HG03378 (cell line): ENCODE results near the gene CNTN4.

ENCODE experiments used
- ATAC-seq: cut with Tn5 transposase; IDR thresholded peaks from one replicate; pipeline ENCODE4 v1.9.1; 2021; ENCODE audit warnings: mild to moderate bottlenecking, moderate library complexity; ENCODE audit not compliant: unreplicated experiment

The CNTN4 gene

GRCh38 chr3:2847062-2847841 lies 748.6 kb downstream of the CNTN4 start:
- no peak for ATAC-seq

GRCh38 chr3:2849092-2849491 lies 750.4 kb downstream of the CNTN4 start:
- ATAC-seq: no peak

GRCh38 chr3:2850701-2851100 lies 752.0 kb downstream of the CNTN4 start:
- ATAC-seq: no peak

DNA sequence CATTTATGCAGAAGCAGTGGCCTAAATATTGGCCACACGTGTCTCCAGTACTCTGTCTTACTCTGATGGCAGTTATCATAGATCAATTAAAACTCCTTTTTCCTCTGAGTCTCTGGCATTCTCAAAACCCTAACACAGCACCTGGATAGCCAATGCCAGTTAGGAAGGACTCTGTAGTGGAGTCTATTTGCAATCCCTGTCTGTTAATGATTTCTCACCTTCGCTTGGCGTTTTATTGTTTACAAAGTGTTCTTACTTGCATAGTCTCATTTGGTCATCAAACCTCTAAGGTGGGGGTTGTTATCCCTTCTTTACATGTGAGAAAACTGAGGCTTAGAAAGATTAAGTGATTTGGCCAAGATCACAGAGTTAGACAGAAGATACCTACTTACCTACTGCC lies 752.7 kb downstream of the CNTN4 start:
- ATAC-seq: no peak

DNA sequence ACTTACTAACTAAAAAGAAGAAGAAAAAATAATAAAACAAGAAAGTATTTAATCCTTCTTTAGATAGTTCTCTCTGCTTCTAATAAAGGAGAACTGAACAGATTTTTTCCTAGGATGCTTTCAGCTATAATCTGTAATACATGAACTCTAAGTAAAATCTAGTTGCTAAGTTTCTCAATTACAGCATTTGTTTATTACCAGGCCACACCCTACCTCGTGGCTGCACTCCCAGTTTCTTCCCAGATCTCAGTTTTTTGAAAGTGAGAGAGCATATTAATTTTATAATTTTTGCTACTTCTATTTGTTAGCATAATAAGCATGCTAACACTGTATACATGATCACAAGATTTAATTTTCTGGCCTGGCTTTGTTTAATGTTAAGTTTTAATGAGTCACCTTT lies 753.2 kb downstream of the CNTN4 start:
- no peak for ATAC-seq

DNA sequence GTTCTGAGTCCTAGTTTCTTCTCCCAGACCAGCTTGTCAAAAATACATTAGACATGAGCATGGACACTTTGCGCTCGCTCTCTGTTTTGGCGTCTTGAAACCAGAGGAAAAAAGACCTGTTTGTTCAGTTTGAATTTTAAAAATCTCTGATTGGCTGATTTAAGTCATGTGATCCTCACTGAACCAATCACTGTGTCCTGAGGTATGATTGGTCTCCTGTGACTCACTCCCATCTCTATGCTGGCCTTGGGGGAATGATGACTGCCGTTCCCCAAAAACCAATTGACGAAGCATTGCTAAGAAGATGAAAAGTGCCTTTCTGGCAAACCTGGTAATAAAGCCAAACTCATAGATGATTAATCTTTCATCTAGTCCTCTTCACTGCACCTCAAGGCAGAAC lies 755.0 kb downstream of the CNTN4 start:
- no peak for ATAC-seq

- ATAC-seq: no peak
Measured at GRCh38 chr3:2856138-2857133, 757.8 kb downstream of the CNTN4 start.

GRCh38 chr3:2860626-2861025 lies 762.0 kb downstream of the CNTN4 start:
- ATAC-seq: no peak

DNA sequence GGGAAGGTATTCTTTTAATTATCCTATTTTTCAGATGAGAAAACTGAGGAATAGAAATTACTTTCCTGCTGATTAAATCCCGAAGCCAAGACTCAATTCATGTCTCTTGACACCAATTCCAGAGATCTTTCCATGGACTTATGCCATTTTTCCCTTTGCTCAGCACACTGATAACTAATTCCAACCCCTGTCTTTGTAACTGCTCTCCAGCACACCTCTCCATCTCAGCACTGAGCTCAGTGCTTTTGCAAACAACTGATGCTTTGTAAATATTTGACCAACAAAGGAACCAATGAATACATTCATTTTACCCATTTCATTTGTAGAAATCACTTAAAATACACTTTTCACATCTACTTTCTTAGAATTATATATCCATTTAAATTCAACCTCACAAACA lies 762.5 kb downstream of the CNTN4 start:
- no peak for ATAC-seq

GRCh38 chr3:2861920-2862319 lies 763.3 kb downstream of the CNTN4 start:
- ATAC-seq: no peak

GRCh38 chr3:2862366-2862765 lies 763.7 kb downstream of the CNTN4 start:
- ATAC-seq: no peak

GRCh38 chr3:2863127-2863526 lies 764.5 kb downstream of the CNTN4 start:
- no peak for ATAC-seq

- ATAC-seq: no peak
Measured at GRCh38 chr3:2869905-2870304, 771.2 kb downstream of the CNTN4 start.

DNA sequence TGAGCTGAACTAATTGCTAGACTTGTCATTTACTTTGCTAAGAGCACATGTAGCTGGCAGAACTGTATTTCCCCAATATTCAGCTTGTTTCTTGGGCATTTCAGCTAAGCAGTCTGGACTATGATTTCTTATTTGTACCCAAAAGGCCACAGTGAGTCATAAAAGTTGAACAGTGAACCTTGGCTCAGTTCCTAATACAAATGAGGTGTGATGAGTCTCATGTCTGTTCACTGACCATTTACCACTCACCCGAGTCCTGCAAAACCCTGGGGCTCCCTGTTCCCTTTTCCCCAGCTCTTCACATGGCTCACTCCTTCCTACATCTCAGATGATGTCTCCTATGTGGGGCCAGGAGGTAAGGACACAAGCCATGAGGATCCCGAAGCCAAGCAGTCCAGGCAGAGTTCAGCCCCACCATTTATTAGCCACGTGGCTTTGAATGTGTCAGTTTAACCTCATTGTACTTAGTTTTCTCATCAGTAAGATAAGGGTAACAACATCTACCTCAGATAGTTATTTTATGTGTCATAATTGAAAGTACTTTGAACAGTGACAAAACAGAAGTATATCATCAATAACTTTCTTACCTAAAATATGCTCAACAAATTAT lies 772.2 kb downstream of the CNTN4 start:
- ATAC-seq: no peak

GRCh38 chr3:2872884-2873283 lies 774.2 kb downstream of the CNTN4 start:
- ATAC-seq: no peak

GRCh38 chr3:2873986-2874385 lies 775.3 kb downstream of the CNTN4 start:
- no peak for ATAC-seq

DNA sequence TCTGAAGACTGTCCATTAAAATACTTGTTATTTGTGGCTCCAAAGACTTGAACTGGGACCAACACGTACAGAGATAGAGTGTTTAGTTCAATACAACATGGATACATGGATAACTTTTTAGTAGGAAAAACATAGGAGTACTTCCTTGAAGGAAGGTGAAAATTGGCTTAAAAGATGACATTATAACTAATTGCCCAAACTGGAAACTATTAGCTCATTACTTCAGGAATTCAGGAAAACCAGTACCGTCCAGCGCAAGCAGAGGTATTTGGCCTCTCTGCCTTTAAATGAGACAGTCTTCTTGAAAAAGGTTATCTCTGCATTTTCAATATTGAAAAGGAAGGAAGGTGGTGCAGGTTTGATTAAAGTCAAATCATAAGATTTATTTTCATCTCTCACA lies 777.0 kb downstream of the CNTN4 start:
- no peak for ATAC-seq

- ATAC-seq: no peak
Measured at GRCh38 chr3:2876362-2876761, 777.7 kb downstream of the CNTN4 start.

- ATAC-seq: no peak
Measured at GRCh38 chr3:2879023-2879422, 780.4 kb downstream of the CNTN4 start.

DNA sequence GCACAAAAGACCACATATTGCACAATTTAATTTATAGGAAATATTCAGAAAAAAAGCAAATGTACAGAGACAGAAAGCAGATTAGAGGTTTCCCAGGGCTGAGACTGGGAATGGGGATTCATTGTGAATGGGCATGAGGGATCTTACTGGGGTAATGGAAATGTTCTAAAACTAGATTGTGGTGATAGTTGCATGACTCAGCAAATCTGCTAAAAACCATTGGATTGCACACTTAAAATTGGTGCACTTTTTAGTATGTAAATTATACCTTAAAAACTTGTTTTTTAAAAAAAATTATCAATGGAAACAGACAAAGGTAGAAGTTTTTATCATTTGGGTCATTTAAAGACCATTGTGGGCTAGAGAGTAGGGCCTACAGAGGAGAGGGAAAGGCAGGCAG lies 780.9 kb downstream of the CNTN4 start:
- no peak for ATAC-seq

- no peak for ATAC-seq
Measured at GRCh38 chr3:2880218-2880756, 781.6 kb downstream of the CNTN4 start.
